Brain microvascular endothelial cell (primary cell): ENCODE data around the gene CHSY1.

Experiments used
- DNase-seq: peaks from one replicate; pipeline ENCODE4 v3.0.0-alpha.2; 2020
- H3K27ac ChIP-seq: fragments of 250-450 bp; sonication (Bioruptor Pico); 2 replicates; pipeline ENCODE4 v1.5.1; 2020; ENCODE audit warnings: mild to moderate bottlenecking, moderate library complexity
- H3K27me3 ChIP-seq: fragments of 250-450 bp; sonication (Bioruptor Pico); replicated peaks from 2 replicates; pipeline ENCODE4 v1.5.1; 2020; ENCODE audit warnings: mild to moderate bottlenecking
- H3K36me3 ChIP-seq: fragments of 250-450 bp; sonication (Bioruptor Pico); replicated peaks from 2 replicates; pipeline ENCODE4 v1.5.1; 2020; ENCODE audit warnings: mild to moderate bottlenecking
- H3K4me3 ChIP-seq: 2 replicates; pipeline ENCODE4 v1.5.1; 2011; ENCODE audit warnings: low read depth, mild to moderate bottlenecking, control low read depth, low read length, moderate library complexity
- CTCF ChIP-seq: IDR thresholded peaks from 2 replicates; pipeline ENCODE4 v1.5.1; 2011; ENCODE audit warnings: low read depth, mild to moderate bottlenecking, moderate library complexity, low read length, control low read depth, inconsistent platforms; ENCODE audit errors: missing control alignments
- in situ Hi-C: cut with HindIII; loops from 2 replicates; pipeline ENCODE4 v1.10.0; 2017; ENCODE audit warnings: low sequenced_read_pairs, low pct_ligation_motif_present

Gene CHSY1

GRCh38 chr15:101139986-101140696 is 111.7 kb downstream of the CHSY1 start:
- DNase-seq: no peak
- H3K27me3 ChIP-seq: no peaks in the 10 kb centered on the region

DNA sequence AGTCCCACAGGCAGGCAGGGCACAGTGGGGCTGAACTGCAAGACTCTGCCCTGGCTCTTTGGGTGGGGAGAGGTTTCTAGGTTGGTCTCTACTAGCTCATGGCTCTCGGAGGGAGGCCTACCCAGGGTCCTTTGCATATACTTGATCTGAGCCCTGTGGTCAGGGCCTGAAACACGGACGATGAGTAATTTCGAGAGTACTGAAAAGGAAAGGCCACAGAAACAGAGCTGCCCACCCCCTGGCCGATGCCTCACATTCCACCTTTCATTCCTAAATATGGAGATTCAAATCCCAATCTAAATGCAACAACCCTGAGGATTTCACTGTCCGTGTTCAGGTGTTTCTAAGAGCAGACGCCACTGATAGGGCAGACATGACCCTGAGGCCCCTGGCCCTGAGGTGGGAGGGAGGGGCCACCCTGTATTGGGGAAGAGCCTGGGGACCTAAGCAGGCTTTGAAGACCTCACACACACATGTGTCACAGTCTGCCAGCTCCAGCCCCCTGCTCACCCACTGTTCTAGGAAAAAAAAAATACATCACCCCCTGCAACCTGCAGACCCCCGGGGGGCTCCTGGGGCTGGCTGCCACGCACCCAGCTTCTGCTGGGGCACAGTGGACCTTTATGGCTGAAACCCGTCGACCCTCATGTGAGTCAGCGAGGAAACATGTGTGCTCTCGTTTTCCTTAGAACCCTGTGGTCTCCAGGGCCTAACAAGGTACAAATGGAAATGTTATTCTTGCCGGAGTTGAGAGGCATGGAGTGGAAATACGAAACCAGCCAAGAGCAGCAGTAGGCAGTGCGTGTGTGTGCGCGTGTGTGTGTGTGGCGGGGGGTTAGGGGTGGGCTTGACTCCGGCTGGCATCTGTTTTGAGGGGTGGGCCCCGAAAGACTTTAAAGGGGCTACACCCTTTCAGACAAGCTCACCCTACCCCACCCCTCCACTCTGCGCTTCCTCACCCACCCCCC is 112.7 kb downstream of the CHSY1 start:
- Histone ChIP-seq H3K36me3 (no peaks in the 10 kb centered on the region), H3K27me3 (no peaks in the 10 kb centered on the region), H3K4me3 (no peak overlapping the region), H3K27ac (peak overlapping the region; percentile 32)
- no peak for TF ChIP-seq CTCF
- in situ Hi-C loops: no loop called here
- DNase-seq: peak; percentile 77

More at GRCh38 chr15:101139986-101140696, 111.7 kb downstream of the CHSY1 start:
- H3K4me3 ChIP-seq: no peak overlapping the region
- no peak for TF ChIP-seq CTCF
- in situ Hi-C loops: no loop called here
- H3K27ac ChIP-seq: no peak overlapping the region
- H3K36me3 ChIP-seq: no peaks in the 10 kb centered on the region

GRCh38 chr15:101138086-101138660 is 113.7 kb downstream of the CHSY1 start:
- no peak for DNase-seq
- Histone ChIP-seq H3K27me3 (no peaks in the 10 kb centered on the region), H3K36me3 (no peaks in the 10 kb centered on the region), H3K27ac (no peak overlapping the region), H3K4me3 (no peak overlapping the region)
- in situ Hi-C loops: no loop called here
- TF ChIP-seq CTCF: no peak

- Histone ChIP-seq H3K27ac (no peak overlapping the region), H3K27me3 (no peaks in the 10 kb centered on the region), H3K36me3 (no peaks in the 10 kb centered on the region), H3K4me3 (no peak overlapping the region)
- no peak for DNase-seq
- no peak for TF ChIP-seq CTCF
- in situ Hi-C loops: no loop called here
Measured at GRCh38 chr15:101137312-101137940, 114.4 kb downstream of the CHSY1 start.

DNA sequence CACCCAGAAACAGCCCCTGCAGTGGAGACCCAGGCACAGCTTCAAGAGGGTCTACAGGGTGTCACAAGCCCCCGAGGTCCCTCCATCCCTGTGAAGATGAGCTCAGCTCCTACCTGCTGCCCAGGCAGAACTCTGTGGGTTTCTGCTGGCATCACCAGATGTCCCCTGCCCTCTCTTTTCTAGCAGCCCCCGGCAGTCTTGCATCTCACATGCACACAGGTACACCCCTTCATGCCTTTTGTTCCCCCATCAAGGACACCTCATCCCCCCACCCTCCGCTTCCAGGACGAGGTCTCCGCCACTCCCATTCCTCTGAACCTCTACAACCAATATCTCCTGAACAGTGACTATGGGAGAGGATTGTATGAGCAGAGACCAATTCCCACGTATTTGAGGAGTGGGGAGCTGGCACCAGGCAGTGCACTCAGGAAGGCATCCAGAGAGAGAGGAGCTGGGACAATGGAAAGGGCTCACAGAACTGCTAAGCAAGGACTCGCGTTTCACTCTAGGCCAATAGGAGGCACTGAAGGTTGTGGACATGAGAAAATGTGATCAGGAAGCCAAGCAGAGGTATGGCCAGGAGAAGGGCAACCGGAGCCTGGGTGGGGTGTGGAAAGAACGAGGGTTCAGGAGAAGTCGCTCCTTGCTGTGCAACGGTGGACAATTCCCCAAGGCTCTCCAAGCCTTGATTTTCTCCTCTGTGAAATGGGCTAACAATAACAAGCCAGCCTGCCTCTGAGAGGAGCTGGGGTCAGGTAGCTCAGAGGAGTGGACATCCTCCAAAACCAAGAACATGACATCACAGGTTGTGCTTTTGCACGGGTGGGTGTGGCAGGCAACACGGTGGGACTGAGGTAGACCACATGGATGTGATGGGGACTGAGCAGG is 115.2 kb downstream of the CHSY1 start:
- Histone ChIP-seq H3K36me3 (no peaks in the 10 kb centered on the region), H3K27me3 (no peaks in the 10 kb centered on the region), H3K4me3 (no peak overlapping the region), H3K27ac (no peak overlapping the region)
- no peak for DNase-seq
- in situ Hi-C loops: no loop called here
- peak; percentile 4 for TF ChIP-seq CTCF
